ENCODE measurements around the gene THADA. TPM values are rescaled to one million over a fixed set of nuclear protein-coding genes. Genes with fewer than 3 reads are reported as not detected.

THADA gene
- total and polyA plus RNA-seq, 12 donors = 7.5 to 18.0 (median 15.2) TPM

GRCh38 chr2:43461453-43462073 lies 134.3 kb downstream of the THADA start:
- no peaks in the 10 kb centered on the region for H3K9me3 ChIP-seq
- no peak overlapping the region for H3K4me3 ChIP-seq
- no peak for TF ChIP-seq CTCF (IDR thresholded peaks at IDR 0.05)
- 64 to 71% methylated on average over 3 of the region's 3 CpGs for WGBS, 2 donors
- H3K27me3 ChIP-seq = no peaks in the 10 kb centered on the region
- H3K4me1 ChIP-seq = peaks cover 3 to 78% (median 49%) of the 10 kb centered on the region in 9 donors
- DNase-seq (no peak), ATAC-seq (peak in 4 of 8 donors; percentile 7 to 23 (median 12))
- intact Hi-C loops (cut with DNase I) = loop anchor here in 1 of 10 donors (5.0 kb wide), 1 partner anchor 49 kb away; no protein-coding TSS in a partner anchor
- H3K27ac ChIP-seq = peak overlapping the region in 5 of 10 donors; percentile 2 to 48 (median 11)
- H3K36me3 ChIP-seq = no peaks in the 10 kb centered on the region

GRCh38 chr2:43460611-43461365 lies 135.1 kb downstream of the THADA start:
- ATAC-seq (no peak), DNase-seq (no peak)
- peak overlapping the region in 3 of 10 donors; percentile 11 to 61 (median 48) for H3K27ac ChIP-seq
- no peaks in the 10 kb centered on the region for H3K27me3 ChIP-seq
- H3K9me3 ChIP-seq = no peaks in the 10 kb centered on the region
- H3K4me1 ChIP-seq = peaks cover 3 to 86% (median 49%) of the 10 kb centered on the region in 9 donors
- no peaks in the 10 kb centered on the region for H3K36me3 ChIP-seq
- no peak for TF ChIP-seq CTCF (IDR thresholded peaks at IDR 0.05)
- H3K4me3 ChIP-seq = no peak overlapping the region
- intact Hi-C loops (cut with DNase I) = loop anchor here in 1 of 10 donors (5.0 kb wide), 1 partner anchor 48 kb away; no protein-coding TSS in a partner anchor
- WGBS, 2 donors = 86 to 87% methylated on average over 4 of the region's 4 CpGs

GRCh38 chr2:43460174-43460546 lies 135.7 kb downstream of the THADA start:
- peak overlapping the region in 3 of 10 donors; percentile 18 to 61 (median 26) for H3K27ac ChIP-seq
- intact Hi-C loops (cut with DNase I) = loop anchor here in 1 of 10 donors (5.0 kb wide), 1 partner anchor 48 kb away; no protein-coding TSS in a partner anchor
- ATAC-seq = no peak

More at GRCh38 chr2:43460174-43460546, 135.7 kb downstream of the THADA start:
- Histone ChIP-seq H3K9me3 (no peaks in the 10 kb centered on the region), H3K4me3 (no peak overlapping the region), H3K4me1 (peaks cover 3 to 92% (median 49%) of the 10 kb centered on the region in 9 donors), H3K27me3 (no peaks in the 10 kb centered on the region), H3K36me3 (no peaks in the 10 kb centered on the region)
- WGBS, 2 donors = 95 to 96% methylated on average over 1 of the region's 1 CpG
- no peak for TF ChIP-seq CTCF (IDR thresholded peaks at IDR 0.05)
- DNase-seq = no peak

Data from heart right ventricle (tissue), 16 donors.